Measurements from ENCODE around the gene ISYNA1. TPM values are rescaled to one million over a fixed set of nuclear protein-coding genes. Genes with fewer than 3 reads are reported as not detected.

The ISYNA1 gene
- total and polyA plus RNA-seq, 12 donors = 3.2 to 313 (median 78.7) TPM

DNA sequence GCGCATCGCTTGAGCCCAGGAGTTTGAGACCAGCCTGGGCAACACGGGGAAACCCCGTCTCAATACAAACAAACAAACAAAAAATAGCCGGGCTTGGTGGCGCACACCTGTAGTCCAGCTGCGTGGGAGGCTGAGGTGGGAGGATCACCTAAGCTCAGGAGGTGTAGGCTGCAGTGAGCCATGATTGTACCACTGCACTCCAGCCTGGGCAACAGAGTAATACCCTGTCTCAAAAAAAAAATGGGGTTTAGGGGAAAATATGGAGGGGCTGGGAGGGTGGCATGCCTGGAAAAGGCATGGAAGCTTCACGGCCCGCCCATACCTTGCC, 1.9 kb upstream of the ISYNA1 start:
- H3K27me3 ChIP-seq = no peaks in the 10 kb centered on the region
- DNase-seq = no peak
- no peak for TF ChIP-seq POLR2A (IDR thresholded peaks at IDR 0.05)
- TF ChIP-seq, protein P1, sequence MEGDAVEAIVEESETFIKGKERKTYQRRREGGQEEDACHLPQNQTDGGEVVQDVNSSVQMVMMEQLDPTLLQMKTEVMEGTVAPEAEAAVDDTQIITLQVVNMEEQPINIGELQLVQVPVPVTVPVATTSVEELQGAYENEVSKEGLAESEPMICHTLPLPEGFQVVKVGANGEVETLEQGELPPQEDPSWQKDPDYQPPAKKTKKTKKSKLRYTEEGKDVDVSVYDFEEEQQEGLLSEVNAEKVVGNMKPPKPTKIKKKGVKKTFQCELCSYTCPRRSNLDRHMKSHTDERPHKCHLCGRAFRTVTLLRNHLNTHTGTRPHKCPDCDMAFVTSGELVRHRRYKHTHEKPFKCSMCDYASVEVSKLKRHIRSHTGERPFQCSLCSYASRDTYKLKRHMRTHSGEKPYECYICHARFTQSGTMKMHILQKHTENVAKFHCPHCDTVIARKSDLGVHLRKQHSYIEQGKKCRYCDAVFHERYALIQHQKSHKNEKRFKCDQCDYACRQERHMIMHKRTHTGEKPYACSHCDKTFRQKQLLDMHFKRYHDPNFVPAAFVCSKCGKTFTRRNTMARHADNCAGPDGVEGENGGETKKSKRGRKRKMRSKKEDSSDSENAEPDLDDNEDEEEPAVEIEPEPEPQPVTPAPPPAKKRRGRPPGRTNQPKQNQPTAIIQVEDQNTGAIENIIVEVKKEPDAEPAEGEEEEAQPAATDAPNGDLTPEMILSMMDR (IDR thresholded peaks at IDR 0.05) = no peak
- peaks cover 25 to 29% of the 10 kb centered on the region in 2 donors for H3K4me1 ChIP-seq (replicated peaks in 1 of 2)
- WGBS, 4 donors = 68 to 79% (median 75%) methylated on average over 9 of the region's 9 CpGs
- H3K4me3 ChIP-seq = no peak overlapping the region
- H3K27ac ChIP-seq = peak overlapping the region in 3 of 5 donors; percentile 66 to 92 (median 77)
- intact Hi-C loops (cut with DNase I) = loop anchor here in 1 of 2 donors (10.0 kb wide), 1 partner anchor 235 kb away; no protein-coding TSS in a partner anchor
- H3K36me3 ChIP-seq (replicated peaks in 1 of 2) = peaks cover 0 to 16% of the 10 kb centered on the region in 2 donors
- H3K9me3 ChIP-seq (replicated peaks in 1 of 3) = no peaks in the 10 kb centered on the region

DNA sequence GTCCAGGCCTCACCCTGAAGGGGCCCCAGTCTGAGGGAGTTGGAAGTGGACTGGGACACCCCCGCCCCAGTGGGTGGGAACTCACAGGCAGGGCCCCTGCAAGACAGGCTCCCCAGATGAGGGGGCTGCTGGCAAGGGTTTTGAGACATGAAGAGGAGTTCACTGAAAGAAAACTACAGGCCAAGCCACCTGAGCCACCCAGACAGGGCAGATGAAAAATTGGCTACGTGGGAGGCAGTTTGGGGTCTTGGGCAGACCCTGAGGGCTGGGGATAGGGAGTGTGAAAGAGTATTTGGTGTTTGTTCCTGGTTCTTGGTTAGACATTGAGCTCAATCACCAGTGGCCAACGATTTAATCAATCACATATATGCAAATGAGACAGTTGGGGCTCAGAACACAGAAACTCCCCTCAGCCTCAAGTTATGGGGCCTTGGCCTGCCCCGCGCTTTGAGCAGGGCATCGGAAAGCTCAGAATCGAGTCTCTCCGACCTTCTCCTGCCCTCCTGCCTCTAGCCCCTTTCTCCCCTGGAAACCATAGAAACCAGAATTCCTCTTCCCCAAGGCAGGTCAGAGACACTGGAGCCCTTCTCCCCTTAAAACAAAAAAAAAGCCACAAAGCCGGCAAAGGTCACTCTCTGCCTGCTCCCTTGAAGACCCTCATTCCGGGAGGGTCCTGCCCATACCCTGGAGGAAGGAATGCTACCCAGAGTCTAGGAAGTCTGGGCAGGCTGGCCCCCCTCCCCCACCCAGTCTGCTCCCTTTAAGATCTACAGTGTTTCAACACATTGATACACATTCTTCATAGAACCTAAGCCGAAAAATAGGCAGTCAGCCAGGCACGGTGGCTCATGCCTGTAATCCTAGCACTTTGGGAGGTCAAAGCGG, 1.3 kb upstream of the ISYNA1 start:
- TF ChIP-seq, protein P1 (IDR thresholded peaks at IDR 0.05) = no peak
- no peak for TF ChIP-seq POLR2A (IDR thresholded peaks at IDR 0.05)
- intact Hi-C loops (cut with DNase I) = no loop called here
- H3K36me3 ChIP-seq (replicated peaks in 1 of 2) = peaks cover 0 to 10% of the 10 kb centered on the region in 2 donors
- H3K4me1 ChIP-seq (replicated peaks in 1 of 2) = peaks cover 25 to 29% of the 10 kb centered on the region in 2 donors
- DNase-seq = peak; percentile 50 to 94 (median 90)
- no peaks in the 10 kb centered on the region for H3K9me3 ChIP-seq (replicated peaks in 1 of 3)
- 49 to 69% (median 63%) methylated on average over 13 of the region's 13 CpGs for WGBS, 4 donors
- H3K27me3 ChIP-seq = no peaks in the 10 kb centered on the region
- no peak overlapping the region for H3K4me3 ChIP-seq
- peak overlapping the region; percentile 24 to 92 (median 66) for H3K27ac ChIP-seq

DNA sequence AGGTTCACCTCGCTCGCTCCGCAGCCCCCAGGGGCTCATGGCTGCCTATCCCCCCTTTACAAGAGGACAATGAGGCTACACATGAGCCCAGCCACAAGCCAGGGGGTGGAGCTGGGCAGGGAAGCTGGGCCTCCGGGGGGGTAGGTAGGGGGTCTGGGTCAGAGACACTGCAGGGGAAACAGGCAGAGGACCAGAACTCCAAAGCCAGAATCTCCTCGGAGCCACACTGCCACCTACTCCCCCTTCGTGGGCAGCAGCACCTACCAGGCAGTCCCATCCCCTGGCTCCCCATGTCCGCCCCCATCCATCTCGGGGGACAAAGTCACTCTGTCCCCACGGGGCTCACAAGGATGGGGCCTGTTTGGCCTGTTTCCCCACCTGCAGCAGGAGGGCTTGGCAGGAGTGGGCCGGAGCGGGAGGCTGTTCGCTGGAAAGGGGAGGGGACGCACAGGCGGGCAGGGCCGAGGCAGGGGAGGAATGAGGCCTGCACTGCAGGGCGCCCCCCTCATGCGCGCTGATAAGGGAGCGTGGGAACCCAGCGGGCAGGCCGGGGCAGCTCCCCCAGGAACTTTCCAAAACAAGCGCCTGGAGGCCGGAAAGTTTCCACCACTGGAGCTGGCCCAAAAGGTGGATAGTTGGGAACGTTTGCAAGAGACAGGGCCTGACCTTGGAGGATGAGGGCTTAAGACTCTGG, 545 bp upstream of the ISYNA1 start:
- H3K4me1 ChIP-seq (replicated peaks in 1 of 2) = peaks cover 25 to 29% of the 10 kb centered on the region in 2 donors
- peak; percentile 52 to 87 (median 79) for DNase-seq
- peaks cover 0 to 2% of the 10 kb centered on the region in 2 donors for H3K36me3 ChIP-seq (replicated peaks in 1 of 2)
- intact Hi-C loops (cut with DNase I) = no loop called here
- peak overlapping the region; percentile 30 to 92 (median 66) for H3K27ac ChIP-seq
- peak overlapping the region in 2 of 4 donors; percentile 40 to 72 for H3K4me3 ChIP-seq
- H3K9me3 ChIP-seq (replicated peaks in 1 of 3) = no peaks in the 10 kb centered on the region
- 23 to 48% (median 28%) methylated on average over 12 to 24 of the region's 24 CpGs for WGBS, 4 donors
- TF ChIP-seq, protein P1 (IDR thresholded peaks at IDR 0.05) = no peak
- TF ChIP-seq POLR2A (IDR thresholded peaks at IDR 0.05) = no peak
- no peaks in the 10 kb centered on the region for H3K27me3 ChIP-seq

All from adrenal gland (tissue), 12 donors.